ENCODE data around the gene EXOC6B.

- TF ChIP-seq POLR2A (IDR thresholded peaks at IDR 0.05): no peak
- no peak for TF ChIP-seq CTCF (IDR thresholded peaks at IDR 0.05)
Observed at GRCh38 chr2:72156872-72157271, 669.0 kb downstream of the EXOC6B start.

All from body of pancreas (tissue), 4 donors.